Activated naive CD8-positive, alpha-beta T cell (primary cell): ENCODE results near the gene ABO.
"Not testable (repeated sequence)": the region's sequence is repeated elsewhere in the genome, so short reads cannot be mapped to it uniquely, and the experiment has no call there.

Experiments used
- H3K27ac Mint-ChIP-seq: one replicate; pipeline ENCODE4 v1.8.0; 2021; ENCODE audit warnings: mixed read lengths
- H3K27me3 Mint-ChIP-seq: one replicate; pipeline ENCODE4 v1.8.0; 2021; ENCODE audit warnings: mixed read lengths
- H3K36me3 Mint-ChIP-seq: one replicate; pipeline ENCODE4 v1.8.0; 2021; ENCODE audit warnings: mixed read lengths
- H3K4me1 Mint-ChIP-seq: one replicate; pipeline ENCODE4 v1.8.0; 2021; ENCODE audit warnings: low read depth, mixed read lengths
- H3K4me3 Mint-ChIP-seq: one replicate; pipeline ENCODE4 v1.8.0; 2021; ENCODE audit warnings: mild to moderate bottlenecking, mixed read lengths
- H3K9me3 Mint-ChIP-seq: one replicate; pipeline ENCODE4 v1.8.0; 2021; ENCODE audit warnings: low read depth, mixed read lengths

ABO gene

GRCh38 chr9:133217333-133217988 lies 57.5 kb downstream of the ABO start:
- not testable (repeated sequence) for H3K4me3 Mint-ChIP-seq
- peaks cover 24% of the 10 kb centered on the region for H3K27me3 Mint-ChIP-seq

GRCh38 chr9:133214276-133214675 lies 60.7 kb downstream of the ABO start:
- H3K27me3 Mint-ChIP-seq = peaks cover 24% of the 10 kb centered on the region
- H3K27ac Mint-ChIP-seq, H3K4me1 Mint-ChIP-seq, H3K9me3 Mint-ChIP-seq, H3K4me3 Mint-ChIP-seq, H3K36me3 Mint-ChIP-seq: not testable (repeated sequence)

More at GRCh38 chr9:133217333-133217988, 57.5 kb downstream of the ABO start:
- not testable (repeated sequence) for H3K36me3 Mint-ChIP-seq, H3K4me1 Mint-ChIP-seq, H3K9me3 Mint-ChIP-seq, H3K27ac Mint-ChIP-seq

GRCh38 chr9:133210609-133211008 lies 64.4 kb downstream of the ABO start:
- no peaks in the 10 kb centered on the region for H3K9me3 Mint-ChIP-seq

GRCh38 chr9:133210202-133210532 lies 64.8 kb downstream of the ABO start:
- peaks cover 8% of the 10 kb centered on the region for H3K27me3 Mint-ChIP-seq
- H3K36me3 Mint-ChIP-seq = no peaks in the 10 kb centered on the region
- H3K4me1 Mint-ChIP-seq = no peaks in the 10 kb centered on the region
- H3K9me3 Mint-ChIP-seq = no peaks in the 10 kb centered on the region
- H3K4me3 Mint-ChIP-seq = no peak overlapping the region
- no peak overlapping the region for H3K27ac Mint-ChIP-seq

More at GRCh38 chr9:133210609-133211008, 64.4 kb downstream of the ABO start:
- no peak overlapping the region for H3K4me3 Mint-ChIP-seq
- H3K36me3 Mint-ChIP-seq = no peaks in the 10 kb centered on the region
- H3K27ac Mint-ChIP-seq = no peak overlapping the region
- no peaks in the 10 kb centered on the region for H3K4me1 Mint-ChIP-seq
- peaks cover 8% of the 10 kb centered on the region for H3K27me3 Mint-ChIP-seq

GRCh38 chr9:133209327-133210201 lies 65.4 kb downstream of the ABO start:
- not testable (repeated sequence) for H3K9me3 Mint-ChIP-seq, H3K36me3 Mint-ChIP-seq, H3K27me3 Mint-ChIP-seq, H3K4me1 Mint-ChIP-seq, H3K4me3 Mint-ChIP-seq, H3K27ac Mint-ChIP-seq

GRCh38 chr9:133208880-133209300 lies 66.1 kb downstream of the ABO start, which contains the start of gene OBP2B:
TSS of gene OBP2B (minus strand) at chr9:133209250. CDS start at chr9:133209199, 51 bp downstream.
- H3K36me3 Mint-ChIP-seq, H3K4me1 Mint-ChIP-seq, H3K9me3 Mint-ChIP-seq, H3K27ac Mint-ChIP-seq, H3K4me3 Mint-ChIP-seq, H3K27me3 Mint-ChIP-seq: not testable (repeated sequence)

- not testable (repeated sequence) for H3K36me3 Mint-ChIP-seq, H3K4me1 Mint-ChIP-seq, H3K4me3 Mint-ChIP-seq, H3K27ac Mint-ChIP-seq, H3K9me3 Mint-ChIP-seq, H3K27me3 Mint-ChIP-seq
Observed at GRCh38 chr9:133208171-133208879, 66.7 kb downstream of the ABO start.

- no peaks in the 10 kb centered on the region for H3K9me3 Mint-ChIP-seq
- no peaks in the 10 kb centered on the region for H3K36me3 Mint-ChIP-seq
- H3K4me3 Mint-ChIP-seq = no peak overlapping the region
- no peak overlapping the region for H3K27ac Mint-ChIP-seq
- no peaks in the 10 kb centered on the region for H3K4me1 Mint-ChIP-seq
- H3K27me3 Mint-ChIP-seq = peaks cover 8% of the 10 kb centered on the region
Observed at GRCh38 chr9:133207540-133208170, 67.3 kb downstream of the ABO start.

- Mint-ChIP-seq H3K36me3 (no peaks in the 10 kb centered on the region), H3K4me1 (no peaks in the 10 kb centered on the region), H3K27me3 (peaks cover 7% of the 10 kb centered on the region), H3K9me3 (no peaks in the 10 kb centered on the region), H3K4me3 (no peak overlapping the region), H3K27ac (no peak overlapping the region)
Observed at GRCh38 chr9:133207021-133207531, 67.9 kb downstream of the ABO start.

- peaks cover 5% of the 10 kb centered on the region for H3K27me3 Mint-ChIP-seq
- no peaks in the 10 kb centered on the region for H3K4me1 Mint-ChIP-seq
- H3K4me3 Mint-ChIP-seq = no peak overlapping the region
- H3K36me3 Mint-ChIP-seq = no peaks in the 10 kb centered on the region
- H3K9me3 Mint-ChIP-seq = no peaks in the 10 kb centered on the region
- H3K27ac Mint-ChIP-seq = no peak overlapping the region
Observed at GRCh38 chr9:133205996-133206931, 68.7 kb downstream of the ABO start.

GRCh38 chr9:133205481-133205887 lies 69.5 kb downstream of the ABO start:
- not testable (repeated sequence) for H3K4me1 Mint-ChIP-seq, H3K27ac Mint-ChIP-seq, H3K36me3 Mint-ChIP-seq, H3K4me3 Mint-ChIP-seq, H3K9me3 Mint-ChIP-seq, H3K27me3 Mint-ChIP-seq
